ENCODE results near the gene CFAP299.

CFAP299 gene

DNA sequence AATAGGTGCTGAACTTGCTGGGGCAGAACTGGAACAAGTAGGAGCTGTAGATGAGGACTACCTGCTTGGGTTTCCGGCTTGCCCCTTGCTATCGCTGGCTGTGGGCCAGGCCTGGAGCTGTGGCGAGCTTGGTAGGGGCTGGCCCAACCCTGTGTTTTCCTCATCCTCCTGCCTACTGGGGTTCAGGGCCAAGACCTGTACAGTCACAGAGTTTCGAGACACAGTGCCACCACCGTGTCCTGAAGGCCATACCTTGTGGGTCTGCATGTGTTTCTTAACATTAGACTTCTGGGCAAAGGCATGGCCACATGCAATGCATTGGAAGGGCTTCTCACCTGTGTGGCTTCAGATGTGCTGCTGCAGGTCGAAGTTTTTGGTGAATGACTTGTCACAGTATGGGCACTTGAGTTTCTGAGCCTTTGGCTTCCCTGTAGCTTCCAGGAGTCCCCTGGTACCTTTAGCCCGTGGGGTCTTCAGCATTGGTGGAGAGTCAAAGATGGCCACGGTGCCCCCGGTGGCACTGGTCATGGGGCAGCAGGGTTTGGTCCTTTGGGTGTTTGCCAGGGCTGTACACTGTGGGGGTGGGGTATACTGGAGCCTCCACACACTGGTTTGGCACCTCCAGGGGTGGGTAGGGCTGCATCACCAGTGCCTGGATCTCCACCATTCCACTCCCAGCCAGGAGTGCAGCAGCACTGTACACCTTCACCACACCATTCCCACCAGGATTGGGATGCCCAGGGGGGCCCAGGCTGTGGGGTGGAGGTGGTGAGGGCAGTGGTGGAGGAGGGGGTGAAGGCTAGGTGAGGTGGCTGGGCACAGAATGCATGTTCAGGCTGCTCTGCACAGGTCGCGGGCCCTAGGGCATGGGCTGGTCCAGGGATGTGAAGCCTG is 52.1 kb downstream of the CFAP299 start:
- H3K27ac ChIP-seq = no peak overlapping the region
- TF ChIP-seq, protein P1, sequence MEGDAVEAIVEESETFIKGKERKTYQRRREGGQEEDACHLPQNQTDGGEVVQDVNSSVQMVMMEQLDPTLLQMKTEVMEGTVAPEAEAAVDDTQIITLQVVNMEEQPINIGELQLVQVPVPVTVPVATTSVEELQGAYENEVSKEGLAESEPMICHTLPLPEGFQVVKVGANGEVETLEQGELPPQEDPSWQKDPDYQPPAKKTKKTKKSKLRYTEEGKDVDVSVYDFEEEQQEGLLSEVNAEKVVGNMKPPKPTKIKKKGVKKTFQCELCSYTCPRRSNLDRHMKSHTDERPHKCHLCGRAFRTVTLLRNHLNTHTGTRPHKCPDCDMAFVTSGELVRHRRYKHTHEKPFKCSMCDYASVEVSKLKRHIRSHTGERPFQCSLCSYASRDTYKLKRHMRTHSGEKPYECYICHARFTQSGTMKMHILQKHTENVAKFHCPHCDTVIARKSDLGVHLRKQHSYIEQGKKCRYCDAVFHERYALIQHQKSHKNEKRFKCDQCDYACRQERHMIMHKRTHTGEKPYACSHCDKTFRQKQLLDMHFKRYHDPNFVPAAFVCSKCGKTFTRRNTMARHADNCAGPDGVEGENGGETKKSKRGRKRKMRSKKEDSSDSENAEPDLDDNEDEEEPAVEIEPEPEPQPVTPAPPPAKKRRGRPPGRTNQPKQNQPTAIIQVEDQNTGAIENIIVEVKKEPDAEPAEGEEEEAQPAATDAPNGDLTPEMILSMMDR (IDR thresholded peaks at IDR 0.05) = no peak
- no peak for TF ChIP-seq ZFX (IDR thresholded peaks at IDR 0.05; ENCODE audit: borderline replicate concordance)

DNA sequence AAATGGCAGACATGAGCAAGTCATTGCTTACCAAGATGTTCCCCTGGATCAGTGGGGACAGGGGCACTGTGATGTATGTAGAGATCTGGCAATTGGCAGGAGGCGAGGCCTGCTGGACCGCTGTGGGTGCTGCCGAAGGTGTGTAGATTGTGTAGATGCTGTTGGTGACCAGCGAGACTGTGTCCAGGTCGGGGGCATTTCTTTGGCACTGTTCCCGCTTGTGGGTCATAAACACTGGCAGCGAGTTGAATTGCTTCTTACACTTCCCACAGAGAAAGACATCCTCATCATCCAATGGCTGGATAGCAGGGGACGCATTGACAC is 52.7 kb downstream of the CFAP299 start:
- H3K27ac ChIP-seq = no peak overlapping the region
- TF ChIP-seq, protein P1 (IDR thresholded peaks at IDR 0.05) = no peak
- no peak for TF ChIP-seq ZFX (IDR thresholded peaks at IDR 0.05; ENCODE audit: borderline replicate concordance)

DNA sequence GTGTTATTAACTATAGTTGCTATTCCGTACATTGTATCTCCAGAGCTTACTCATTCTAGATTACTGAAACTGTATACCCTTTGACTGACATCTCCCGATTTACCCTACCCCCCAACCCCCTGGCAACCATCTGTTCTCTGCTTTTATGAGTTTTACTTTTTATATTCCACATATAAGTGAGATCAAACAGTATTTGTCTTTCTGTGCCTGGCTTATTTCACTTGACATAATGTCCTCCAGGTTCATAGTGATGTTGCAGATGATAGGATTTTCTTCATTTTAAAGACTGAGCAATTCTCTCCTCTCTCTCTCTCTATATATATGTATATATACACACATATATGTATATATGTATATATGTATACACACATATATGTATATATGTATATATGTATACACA is 54.6 kb downstream of the CFAP299 start:
- TF ChIP-seq ZFX (IDR thresholded peaks at IDR 0.05; ENCODE audit: borderline replicate concordance) = no peak
- TF ChIP-seq, protein P1 (IDR thresholded peaks at IDR 0.05) = no peak
- no peak overlapping the region for H3K27ac ChIP-seq

DNA sequence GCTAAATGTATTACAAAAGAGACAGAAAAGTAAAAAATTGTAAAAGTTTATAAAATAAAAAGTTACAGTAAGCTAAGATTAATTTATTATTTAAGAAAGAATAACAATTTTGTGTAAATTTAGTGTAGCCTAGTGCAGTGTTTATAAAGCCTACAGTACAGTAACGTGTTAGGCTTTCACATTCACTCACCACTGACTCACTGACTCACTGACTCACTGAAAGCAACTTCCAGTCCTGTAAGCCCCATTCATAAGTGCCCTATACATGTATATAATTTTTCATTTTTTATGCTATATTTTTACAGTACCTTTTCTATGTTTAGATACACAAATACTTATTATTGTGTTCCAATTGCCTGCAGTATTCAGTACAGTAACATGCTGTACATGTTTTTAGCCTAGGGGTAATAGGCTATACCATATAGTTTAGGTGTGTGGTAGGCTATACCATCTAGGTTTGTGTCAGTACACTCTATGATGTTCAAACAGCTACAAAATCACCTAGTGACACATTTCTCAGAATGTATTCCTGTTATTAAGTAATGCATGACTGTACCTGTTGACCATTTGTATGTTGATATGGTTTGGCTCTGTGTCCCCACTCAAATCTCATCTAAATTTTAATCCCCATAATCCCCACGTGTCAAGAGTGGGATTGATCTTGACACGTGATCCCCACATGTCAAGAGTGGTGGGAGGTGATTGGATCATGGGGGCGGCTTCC is 57.9 kb downstream of the CFAP299 start:
- H3K27ac ChIP-seq = no peak overlapping the region
- TF ChIP-seq, protein P1 (IDR thresholded peaks at IDR 0.05) = no peak
- TF ChIP-seq ZFX (IDR thresholded peaks at IDR 0.05; ENCODE audit: borderline replicate concordance) = no peak

DNA sequence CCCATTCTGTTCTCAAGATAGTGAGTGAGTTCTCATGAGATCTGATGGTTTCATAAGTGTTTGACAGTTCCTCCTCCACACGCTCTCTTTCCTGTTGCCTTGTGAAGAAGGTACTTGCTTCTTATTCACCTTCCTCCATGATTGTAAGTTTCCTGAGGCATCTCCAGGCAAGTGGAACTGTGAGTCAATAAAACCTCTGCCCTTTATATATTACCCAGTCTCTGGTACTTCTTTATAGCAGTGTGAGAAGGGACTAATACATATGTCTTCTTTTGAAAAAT is 58.4 kb downstream of the CFAP299 start:
- no peak overlapping the region for H3K27ac ChIP-seq
- TF ChIP-seq ZFX (IDR thresholded peaks at IDR 0.05; ENCODE audit: borderline replicate concordance) = no peak
- TF ChIP-seq, protein P1 (IDR thresholded peaks at IDR 0.05) = no peak

DNA sequence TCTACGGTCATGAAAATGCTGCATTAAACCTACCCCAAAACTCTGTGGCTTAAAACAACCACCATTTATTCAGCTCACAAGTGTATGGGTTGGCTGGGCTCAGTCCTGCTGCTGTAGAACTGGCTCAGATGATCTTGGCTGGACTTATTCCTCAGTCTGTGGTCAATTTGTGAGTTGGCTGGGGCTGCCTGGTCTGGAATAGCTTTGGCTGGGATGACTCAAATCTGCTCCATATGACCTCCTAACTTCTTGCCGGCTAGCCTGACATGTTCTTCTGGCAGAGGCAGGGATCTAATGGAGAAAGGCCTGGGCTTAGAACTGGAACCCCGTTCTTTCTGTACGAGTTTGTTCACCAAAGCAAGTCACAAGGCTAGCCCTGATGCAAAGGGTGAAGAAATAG is 71.7 kb downstream of the CFAP299 start:
- no peak overlapping the region for H3K27ac ChIP-seq
- no peak for TF ChIP-seq ZFX (IDR thresholded peaks at IDR 0.05; ENCODE audit: borderline replicate concordance)
- TF ChIP-seq, protein P1 (IDR thresholded peaks at IDR 0.05) = no peak

DNA sequence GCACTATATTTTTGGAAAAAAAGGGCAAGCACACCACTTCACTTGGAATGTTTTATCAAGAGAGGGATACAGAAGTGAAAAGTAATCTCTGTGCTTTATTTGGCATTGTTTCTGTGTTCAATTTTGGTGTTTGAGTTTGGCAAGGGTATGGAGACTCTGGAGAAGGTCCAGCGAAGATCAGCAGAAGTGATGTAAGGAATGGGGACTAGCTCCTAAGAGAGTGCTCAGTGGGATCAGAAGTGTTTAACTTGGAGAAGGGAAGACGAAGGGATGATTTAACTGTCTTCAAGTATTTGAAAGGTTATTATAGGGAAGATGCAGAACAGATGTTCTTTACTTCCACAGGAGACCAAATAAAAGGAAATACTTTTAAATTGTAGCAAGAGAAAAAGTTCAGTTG is 74.3 kb downstream of the CFAP299 start:
- H3K27ac ChIP-seq = no peak overlapping the region
- no peak for TF ChIP-seq ZFX (IDR thresholded peaks at IDR 0.05; ENCODE audit: borderline replicate concordance)
- TF ChIP-seq, protein P1 (IDR thresholded peaks at IDR 0.05) = no peak
